Psoas muscle (tissue), 8 donors: ENCODE measurements around the gene TMPRSS3. TPM values are rescaled to one million over a fixed set of nuclear protein-coding genes. Genes with fewer than 3 reads are reported as not detected.
A peak's percentile ranks its signal among the peaks of the same experiment; 100 is the strongest.

Experiments
- ATAC-seq, 4 donors: fragments of 200-7000 bp; cut with Tn5 transposase; one replicate each; pipeline ENCODE4 v1.9.1; 2020; ENCODE audit warnings: moderate library complexity in 3 of 4, mild to moderate bottlenecking in 2 of 4
- DNase-seq, 2 donors: peaks; one replicate each; pipeline ENCODE4 v3.0.0-alpha.2; 2020
- H3K27ac ChIP-seq: fragments of 200-600 bp; one replicate; pipeline ENCODE4 v1.8.0; 2022
- H3K27me3 ChIP-seq, 3 donors: fragments of 200-600 bp in 1 of 3; one replicate each; pipeline versions ENCODE4 v1.6.1 to v1.8.0; 2013 to 2022; ENCODE audit warnings: low read length in 2 of 3, mild to moderate bottlenecking in 2 of 3, moderate library complexity in 1 of 3; ENCODE audit not compliant: insufficient read depth in 3 of 3
- H3K36me3 ChIP-seq, 2 donors: fragments of 200-600 bp in 1 of 2; one replicate each; pipeline versions ENCODE4 v1.6.1 to v1.8.0; 2013 to 2022; ENCODE audit warnings: low read depth in 1 of 2, mild to moderate bottlenecking in 1 of 2, moderate library complexity in 1 of 2; ENCODE audit not compliant: insufficient read depth in 1 of 2
- H3K4me1 ChIP-seq: fragments of 200-600 bp; one replicate; pipeline ENCODE4 v1.8.0; 2022
- H3K4me3 ChIP-seq: fragments of 200-600 bp; one replicate; pipeline ENCODE4 v1.8.0; 2022; ENCODE audit warnings: mild to moderate bottlenecking
- H3K9me3 ChIP-seq: fragments of 200-600 bp; one replicate; pipeline ENCODE4 v1.8.0; 2022
- WGBS, 3 donors: extraction: QIAGEN DNeasy Blood & Tissue Kit; methylation state at CpG; one replicate each; pipeline versions ENCODE4 v1.1.6 to v1.1.7; 2013; 5-methylcytosine and 5-hydroxymethylcytosine counted together
- intact Hi-C, 2 donors: fragments of 100-400 bp; cut with DNase I; formaldehyde crosslinking; loops; one replicate each; pipeline versions ENCODE4 v1.11.0 to v1.14.2; 2022
- polyA plus RNA-seq, 3 donors: library from polyadenylated mRNA; stranded (reverse); fragments of 200-250 nt; gene quantifications; one replicate each; pipeline ENCODE4 v1.2.3, GENCODE V29; 2013
- total RNA-seq, 4 donors: library from RNA; stranded (reverse); fragmentation: NEBNext Ultra II Directional in 2 of 4; extraction: Animal tissue kit (Norgen Biotek cat#: 25700) in 2 of 4; gene quantifications; one replicate each; pipeline versions ENCODE4 v1.2.1 to v1.2.4, GENCODE V29; 2021 to 2023
- TF ChIP-seq, protein P1 (sequence below): fragments of 200-600 bp; IDR thresholded peaks from one replicate; pipeline ENCODE4 v1.8.0; 2022; ENCODE audit warnings: antibody characterized with exemption
- donor health status: healthy with polysubstance abuse.
- donor health status: DM: no; HTN: no; CAD: no; lungs with moderate emphysema.
- donor health status: Bipolar disorder and iron deficiency.
- donor health status: healthy.
- donor health status: DM: yes; HTN: yes; CAD: no.
- donor health status: DM: no; HTN: no; CAD: no.
- donor health status: DM: no; HTN: no; CAD: no.
- donor health status: DM: yes; HTN: yes; CAD: no.

TMPRSS3 gene
- total and polyA plus RNA-seq, 7 donors: 0.25 TPM; not detected in 6

DNA sequence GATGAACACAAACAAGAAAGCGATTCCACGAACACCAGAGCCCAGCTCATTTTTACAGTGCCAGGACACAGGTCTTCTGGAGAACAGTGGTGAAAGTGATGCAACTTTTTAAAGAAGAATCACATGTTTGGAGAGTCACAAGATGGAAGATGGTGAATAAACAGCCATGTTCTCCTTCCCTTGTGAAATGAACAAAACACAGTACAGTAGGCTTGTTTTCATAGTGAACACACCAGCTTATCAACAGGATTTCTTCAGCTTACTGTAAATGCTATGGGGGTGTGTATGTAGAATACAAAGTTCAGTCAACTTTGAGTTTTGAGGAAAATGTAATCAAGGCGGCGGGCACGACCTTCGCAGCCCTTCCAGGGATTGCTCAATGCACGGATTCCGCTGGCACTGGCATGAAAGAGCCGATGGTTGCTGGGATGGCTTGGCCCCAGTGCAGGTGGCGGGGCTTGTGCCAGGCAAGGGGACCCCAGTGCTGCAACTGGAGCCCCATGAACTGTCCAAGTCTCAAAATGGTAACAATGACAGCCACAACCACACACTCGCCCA is 9.7 kb downstream of the TMPRSS3 start:
- intact Hi-C loops: loop anchor here in 1 of 2 donors (10.0 kb wide), 1 partner anchor 241 kb away; no protein-coding TSS in a partner anchor

GRCh38 chr21:42385619-42386018 is 10.2 kb downstream of the TMPRSS3 start:
- H3K4me1 ChIP-seq: no peaks in the 10 kb centered on the region
- H3K27ac ChIP-seq: no peak overlapping the region
- TF ChIP-seq, protein P1, sequence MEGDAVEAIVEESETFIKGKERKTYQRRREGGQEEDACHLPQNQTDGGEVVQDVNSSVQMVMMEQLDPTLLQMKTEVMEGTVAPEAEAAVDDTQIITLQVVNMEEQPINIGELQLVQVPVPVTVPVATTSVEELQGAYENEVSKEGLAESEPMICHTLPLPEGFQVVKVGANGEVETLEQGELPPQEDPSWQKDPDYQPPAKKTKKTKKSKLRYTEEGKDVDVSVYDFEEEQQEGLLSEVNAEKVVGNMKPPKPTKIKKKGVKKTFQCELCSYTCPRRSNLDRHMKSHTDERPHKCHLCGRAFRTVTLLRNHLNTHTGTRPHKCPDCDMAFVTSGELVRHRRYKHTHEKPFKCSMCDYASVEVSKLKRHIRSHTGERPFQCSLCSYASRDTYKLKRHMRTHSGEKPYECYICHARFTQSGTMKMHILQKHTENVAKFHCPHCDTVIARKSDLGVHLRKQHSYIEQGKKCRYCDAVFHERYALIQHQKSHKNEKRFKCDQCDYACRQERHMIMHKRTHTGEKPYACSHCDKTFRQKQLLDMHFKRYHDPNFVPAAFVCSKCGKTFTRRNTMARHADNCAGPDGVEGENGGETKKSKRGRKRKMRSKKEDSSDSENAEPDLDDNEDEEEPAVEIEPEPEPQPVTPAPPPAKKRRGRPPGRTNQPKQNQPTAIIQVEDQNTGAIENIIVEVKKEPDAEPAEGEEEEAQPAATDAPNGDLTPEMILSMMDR: no peak
- H3K27me3 ChIP-seq: peaks cover 0 to 28% (median 5%) of the 10 kb centered on the region in 3 donors
- peak in 1 of 2 donors; percentile 12 for DNase-seq
- no peak for ATAC-seq
- intact Hi-C loops: loop anchor here in 1 of 2 donors (10.0 kb wide), 1 partner anchor 241 kb away; no protein-coding TSS in a partner anchor
- no peak overlapping the region for H3K4me3 ChIP-seq
- WGBS, 3 donors: 94 to 96% (median 95%) methylated on average over 5 of the region's 5 CpGs
- H3K9me3 ChIP-seq: no peaks in the 10 kb centered on the region
- H3K36me3 ChIP-seq: no peaks in the 10 kb centered on the region

More for the DNA sequence above, 9.7 kb downstream of the TMPRSS3 start:
- Histone ChIP-seq H3K36me3 (no peaks in the 10 kb centered on the region), H3K27me3 (peaks cover 0 to 33% (median 5%) of the 10 kb centered on the region in 3 donors), H3K9me3 (no peaks in the 10 kb centered on the region), H3K4me1 (no peaks in the 10 kb centered on the region), H3K27ac (no peak overlapping the region), H3K4me3 (no peak overlapping the region)
- ATAC-seq (no peak), DNase-seq (peak in 1 of 2 donors; percentile 42)
- 87 to 89% (median 88%) methylated on average over 11 of the region's 11 CpGs for WGBS, 3 donors
- TF ChIP-seq, protein P1: no peak

DNA sequence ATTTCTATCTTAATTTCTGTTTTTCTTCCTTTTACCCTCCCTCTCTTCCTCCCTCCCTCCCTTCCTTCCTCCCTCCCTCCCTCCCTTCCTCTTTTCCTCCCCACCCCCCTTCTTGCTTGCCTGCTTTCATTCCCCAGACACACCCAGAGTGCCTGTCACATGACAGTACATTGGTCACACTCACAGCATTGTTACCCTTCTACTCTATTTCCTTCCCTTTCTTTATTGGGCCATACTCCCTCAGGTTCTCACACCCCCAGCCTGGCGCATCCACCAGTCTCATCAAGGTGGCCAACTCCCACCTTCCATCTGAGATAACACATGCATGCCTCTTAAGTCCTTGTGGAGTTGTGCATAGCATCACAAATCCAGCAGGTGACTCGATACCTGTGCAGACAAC is 10.9 kb downstream of the TMPRSS3 start:
- DNase-seq: no peak
- WGBS, 3 donors: 83 to 90% (median 87%) methylated on average over 2 of the region's 2 CpGs
- intact Hi-C loops: loop anchor here in 1 of 2 donors (10.0 kb wide), 1 partner anchor 240 kb away; no protein-coding TSS in a partner anchor
- Histone ChIP-seq H3K36me3 (no peaks in the 10 kb centered on the region), H3K4me1 (no peaks in the 10 kb centered on the region), H3K27ac (no peak overlapping the region), H3K9me3 (no peaks in the 10 kb centered on the region), H3K27me3 (peaks cover 0 to 21% (median 7%) of the 10 kb centered on the region in 3 donors), H3K4me3 (no peak overlapping the region)
- TF ChIP-seq, protein P1: no peak
- ATAC-seq: no peak

- ATAC-seq (no peak), DNase-seq (peak in 1 of 2 donors; percentile 6)
- H3K27me3 ChIP-seq: peaks cover 0 to 15% (median 7%) of the 10 kb centered on the region in 3 donors
- H3K4me1 ChIP-seq: no peaks in the 10 kb centered on the region
- WGBS, 3 donors: 68 to 74% (median 73%) methylated on average over 8 of the region's 8 CpGs
- no peaks in the 10 kb centered on the region for H3K9me3 ChIP-seq
- no peak overlapping the region for H3K4me3 ChIP-seq
- H3K27ac ChIP-seq: no peak overlapping the region
- TF ChIP-seq, protein P1: no peak
- H3K36me3 ChIP-seq: no peaks in the 10 kb centered on the region
- intact Hi-C loops: loop anchor here in 1 of 2 donors (10.0 kb wide), 1 partner anchor 240 kb away; no protein-coding TSS in a partner anchor
These were observed 11.5 kb downstream of the TMPRSS3 start for GRCh38 chr21:42384156-42384945.
